Measurements from ENCODE around the gene UBXN2A.

Gene UBXN2A

GRCh38 chr2:23939987-23940717 is at the start of gene UBXN2A:
Gene UBXN2A (plus strand): TSS chr2:23940463. CDS start chr2:23958315, 17,852 bp downstream.
- DNase-seq: peak; percentile 59

- no peak for DNase-seq
Observed at GRCh38 chr2:23900133-23900532, 40.1 kb upstream of the UBXN2A start.

GRCh38 chr2:23900541-23901322 is 39.5 kb upstream of the UBXN2A start:
- no peak for DNase-seq

GRCh38 chr2:23901966-23902846 is 38.1 kb upstream of the UBXN2A start:
- DNase-seq: no peak

- no peak for DNase-seq
Observed at GRCh38 chr2:23903034-23903433, 37.2 kb upstream of the UBXN2A start.

GRCh38 chr2:23904215-23904614 is 36.0 kb upstream of the UBXN2A start:
- no peak for DNase-seq

GRCh38 chr2:23904692-23905091 is 35.6 kb upstream of the UBXN2A start:
- DNase-seq: no peak

GRCh38 chr2:23905155-23905554 is 35.1 kb upstream of the UBXN2A start:
- no peak for DNase-seq

GRCh38 chr2:23912054-23912453 is 28.2 kb upstream of the UBXN2A start:
- DNase-seq: no peak

- no peak for DNase-seq
Observed at GRCh38 chr2:23915327-23915726, 24.9 kb upstream of the UBXN2A start.

- DNase-seq: no peak
Observed at GRCh38 chr2:23916727-23917405, 23.4 kb upstream of the UBXN2A start.

GRCh38 chr2:23918837-23919489 is 21.3 kb upstream of the UBXN2A start:
- DNase-seq: no peak

- no peak for DNase-seq
Observed at GRCh38 chr2:23924589-23925359, 15.5 kb upstream of the UBXN2A start.

- DNase-seq: peak; percentile 24
Observed at GRCh38 chr2:23925702-23926289, 14.5 kb upstream of the UBXN2A start.

- DNase-seq: peak; percentile 26
Observed at GRCh38 chr2:23926290-23926749, 13.9 kb upstream of the UBXN2A start.

- DNase-seq: peak; percentile 84
Observed at GRCh38 chr2:23926750-23927571, 13.3 kb upstream of the UBXN2A start, which contains the start of gene ATAD2B. Gene ATAD2B (minus strand): TSS chr2:23927123. CDS start chr2:23926770, 353 bp downstream.

- no peak for DNase-seq
Observed at GRCh38 chr2:23934259-23934658, 6.0 kb upstream of the UBXN2A start.

- peak; percentile 57 for DNase-seq
Observed at GRCh38 chr2:23940718-23941620, 706 bp downstream of the UBXN2A start.

- no peak for DNase-seq
Observed at GRCh38 chr2:23941644-23942043, 1.4 kb downstream of the UBXN2A start.
